ENCODE results near the gene ITLN1. TPM values are rescaled to one million over a fixed set of nuclear protein-coding genes. Genes with fewer than 3 reads are reported as not detected.
"Not testable (repeated sequence)": the region's sequence is repeated elsewhere in the genome, so short reads cannot be mapped to it uniquely, and the experiment has no call there.

The ITLN1 gene
- not detected in 2 replicates for total RNA-seq (2014; rRNA removed; shearing (Covaris generic))

- DNase-seq (ENCODE audit: low read depth) = no peak
Observed at GRCh38 chr1:160885042-160885441, at the start of gene ITLN1. TSS of gene ITLN1 (minus strand) at chr1:160885180. CDS start at chr1:160884877, 303 bp downstream.

- DNase-seq (ENCODE audit: low read depth) = not testable (repeated sequence)
Observed at GRCh38 chr1:160933305-160933704, 48.3 kb upstream of the ITLN1 start.

GRCh38 chr1:160925652-160926244, 40.8 kb upstream of the ITLN1 start:
- peak; percentile 25 for DNase-seq (ENCODE audit: low read depth)

- no peak for DNase-seq (ENCODE audit: low read depth)
Observed at GRCh38 chr1:160924791-160925651, 40.0 kb upstream of the ITLN1 start.

- DNase-seq (ENCODE audit: low read depth) = no peak
Observed at GRCh38 chr1:160916666-160917065, 31.7 kb upstream of the ITLN1 start.

- not testable (repeated sequence) for DNase-seq (ENCODE audit: low read depth)
Observed at GRCh38 chr1:160913229-160913628, 28.2 kb upstream of the ITLN1 start.

- DNase-seq (ENCODE audit: low read depth) = no peak
Observed at GRCh38 chr1:160911925-160912324, 26.9 kb upstream of the ITLN1 start.

- no peak for DNase-seq (ENCODE audit: low read depth)
Observed at GRCh38 chr1:160911441-160911840, 26.5 kb upstream of the ITLN1 start.

- DNase-seq (ENCODE audit: low read depth) = no peak
Observed at GRCh38 chr1:160910170-160910750, 25.3 kb upstream of the ITLN1 start.

- DNase-seq (ENCODE audit: low read depth) = no peak
Observed at GRCh38 chr1:160907976-160908375, 23.0 kb upstream of the ITLN1 start.

- no peak for DNase-seq (ENCODE audit: low read depth)
Observed at GRCh38 chr1:160905617-160905989, 20.6 kb upstream of the ITLN1 start.

GRCh38 chr1:160904783-160905616, 20.0 kb upstream of the ITLN1 start:
- DNase-seq (ENCODE audit: low read depth) = no peak

- not testable (repeated sequence) for DNase-seq (ENCODE audit: low read depth)
Observed at GRCh38 chr1:160902251-160902650, 17.3 kb upstream of the ITLN1 start.

- no peak for DNase-seq (ENCODE audit: low read depth)
Observed at GRCh38 chr1:160901768-160902167, 16.8 kb upstream of the ITLN1 start.

GRCh38 chr1:160900683-160901082, 15.7 kb upstream of the ITLN1 start:
- DNase-seq (ENCODE audit: low read depth) = not testable (repeated sequence)

- DNase-seq (ENCODE audit: low read depth) = not testable (repeated sequence)
Observed at GRCh38 chr1:160894368-160895135, 9.6 kb upstream of the ITLN1 start.

GRCh38 chr1:160891474-160891873, 6.5 kb upstream of the ITLN1 start:
- DNase-seq (ENCODE audit: low read depth) = no peak

GRCh38 chr1:160888926-160889325, 3.9 kb upstream of the ITLN1 start:
- no peak for DNase-seq (ENCODE audit: low read depth)

GRCh38 chr1:160887071-160887470, 2.1 kb upstream of the ITLN1 start:
- DNase-seq (ENCODE audit: low read depth) = no peak

- DNase-seq (ENCODE audit: low read depth) = peak; percentile 22
Observed at GRCh38 chr1:160884579-160884978, 401 bp downstream of the ITLN1 start.

Measured in M059J (cell line).